H1 (cell line): ENCODE results near the gene APEX2. TPM values are rescaled to one million over a fixed set of nuclear protein-coding genes. Genes with fewer than 3 reads are reported as not detected.

Source experiments
- CTCF ChIA-PET: fragments of 300-600 bp; sonication (Branson Sonifier 250); formaldehyde crosslinking; loops from one replicate; lab custom pipeline; 2021; ENCODE audit not compliant: partially characterized antibody; lab: Charles Lee
- POLR2A ChIA-PET: fragments of 300-600 bp; sonication (Branson Sonifier 250); formaldehyde crosslinking; loops from one replicate; lab custom pipeline; 2021; ENCODE audit warnings: inconsistent platforms; ENCODE audit not compliant: partially characterized antibody; lab: Charles Lee
- DNase-seq, 2 experiments: peaks; one replicate each; pipeline versions ENCODE4 v3.0.0 to v3.0.0-alpha.2; 2010 to 2022; ENCODE audit warnings: low spot score in 2 of 2, low read depth in 1 of 2, mixed read lengths in 1 of 2
- FAIRE-seq: peaks from 2 replicates; lab custom pipeline; 2011; peaks lifted over from hg19 to GRCh38; lab: Jason Lieb, UNC
- H2AFZ ChIP-seq: 2 replicates; pipeline ENCODE4 v1.8.1; 2012; ENCODE audit warnings: low read length, inconsistent platforms
- H2AK5ac ChIP-seq: 2 replicates; pipeline ENCODE4 v1.6.1; 2013; ENCODE audit warnings: low read depth, low read length
- H2BK120ac ChIP-seq: replicated peaks from 2 replicates; pipeline ENCODE3; 2013; ENCODE audit warnings: low read depth, low read length, inconsistent platforms
- H2BK12ac ChIP-seq: 2 replicates; pipeline ENCODE4 v1.6.1; 2013; ENCODE audit warnings: low read depth, low read length
- H2BK15ac ChIP-seq: 2 replicates; pipeline ENCODE4 v1.6.1; 2013; ENCODE audit warnings: low read length
- H2BK20ac ChIP-seq: 2 replicates; pipeline ENCODE4 v1.6.1; 2013; ENCODE audit warnings: low read length
- H2BK5ac ChIP-seq: 2 replicates; pipeline ENCODE4 v1.6.1; 2013; ENCODE audit warnings: low read depth, low read length
- H3K14ac ChIP-seq: 2 replicates; pipeline ENCODE4 v1.6.1; 2013; ENCODE audit warnings: inconsistent platforms; ENCODE audit not compliant: insufficient read length
- H3K18ac ChIP-seq: 2 replicates; pipeline ENCODE4 v1.6.1; 2013; ENCODE audit warnings: low read length; ENCODE audit errors: extremely low read depth
- H3K23ac ChIP-seq: 2 replicates; pipeline ENCODE4 v1.6.1; 2013; ENCODE audit warnings: inconsistent platforms; ENCODE audit not compliant: insufficient read length
- H3K23me2 ChIP-seq: 2 replicates; pipeline ENCODE4 v1.6.1; 2013; ENCODE audit warnings: low read depth, low read length
- H3K27ac ChIP-seq: 2 replicates; pipeline ENCODE4 v1.6.1; 2011; ENCODE audit warnings: low read depth, low read length, inconsistent platforms
- H3K27me3 ChIP-seq, 4 experiments: replicated peaks in 1 of 4; 1 replicate in 1 of 4; 2 replicates in 3 of 4; pipeline versions ENCODE4 v1.6.1 to v1.8.1; 2011 to 2013; ENCODE audit warnings: low read length in 3 of 4, mild to moderate bottlenecking in 3 of 4, inconsistent platforms in 2 of 4, mixed read lengths in 2 of 4, moderate library complexity in 1 of 4; ENCODE audit not compliant: control insufficient read depth in 3 of 4, insufficient read depth in 3 of 4; ENCODE audit errors: extremely low read depth in 1 of 4
- H3K36me3 ChIP-seq, 4 experiments: 2 replicates each; pipeline versions ENCODE4 v1.6.1 to v1.8.1; 2011 to 2013; ENCODE audit warnings: mild to moderate bottlenecking in 4 of 4, low read length in 3 of 4, moderate library complexity in 2 of 4, control low read depth in 1 of 4, inconsistent platforms in 1 of 4; ENCODE audit not compliant: insufficient read depth in 4 of 4, control insufficient read depth in 2 of 4
- H3K4ac ChIP-seq: replicated peaks from 2 replicates; pipeline ENCODE3; 2013; ENCODE audit warnings: low read length, low read depth, mixed read lengths, inconsistent platforms; ENCODE audit not compliant: insufficient read length
- H3K4me1 ChIP-seq, 4 experiments: replicated peaks in 1 of 4; 1 replicate in 1 of 4; 2 replicates in 3 of 4; pipeline versions ENCODE4 v1.6.1 to v1.8.1; 2011 to 2013; ENCODE audit warnings: low read length in 3 of 4, inconsistent platforms in 2 of 4, mixed read lengths in 1 of 4; ENCODE audit not compliant: insufficient read depth in 4 of 4, control insufficient read depth in 3 of 4
- H3K4me2 ChIP-seq, 2 experiments: 2 replicates each; pipeline versions ENCODE4 v1.6.1 to v1.8.1; 2011 to 2013; ENCODE audit warnings: low read depth in 2 of 2, low read length in 2 of 2, control low read depth in 1 of 2, inconsistent platforms in 1 of 2, mild to moderate bottlenecking in 1 of 2; ENCODE audit not compliant: insufficient read depth in 1 of 2
- H3K4me3 ChIP-seq, 4 experiments: fragments of 200-600, 300-600 bp in 1 of 4; sonication (generic), shearing (Covaris generic), sonication (Bioruptor Twin) in 1 of 4; 2 replicates each; pipeline versions ENCODE4 v1.5.1 to v1.8.1; 2011 to 2016; ENCODE audit warnings: low read length in 4 of 4, low read depth in 3 of 4, control low read depth in 2 of 4, inconsistent platforms in 2 of 4, mild to moderate bottlenecking in 2 of 4, mixed read lengths in 1 of 4, moderate library complexity in 1 of 4; ENCODE audit not compliant: insufficient read depth in 2 of 4; ENCODE audit errors: extremely low read depth in 1 of 4
- H3K56ac ChIP-seq: replicated peaks from 2 replicates; pipeline ENCODE3; 2013; ENCODE audit warnings: low read depth, mild to moderate bottlenecking, mixed read lengths, low read length, inconsistent platforms; ENCODE audit not compliant: insufficient read length
- H3K79me1 ChIP-seq: 2 replicates; pipeline ENCODE4 v1.6.1; 2013; ENCODE audit warnings: low read depth, low read length, control low read depth
- H3K79me2 ChIP-seq, 2 experiments: 2 replicates each; pipeline versions ENCODE4 v1.6.1 to v1.8.1; 2012 to 2013; ENCODE audit warnings: low read length in 2 of 2, mild to moderate bottlenecking in 2 of 2, inconsistent platforms in 1 of 2; ENCODE audit not compliant: insufficient read depth in 2 of 2, control insufficient read depth in 1 of 2
- H3K9ac ChIP-seq, 4 experiments: replicated peaks in 1 of 4; 1 replicate in 1 of 4; 2 replicates in 3 of 4; pipeline versions ENCODE4 v1.6.1 to v1.8.1; 2011 to 2013; ENCODE audit warnings: low read depth in 3 of 4, low read length in 3 of 4, control low read depth in 2 of 4, mild to moderate bottlenecking in 2 of 4, moderate library complexity in 2 of 4, inconsistent platforms in 1 of 4; ENCODE audit errors: extremely low read depth in 1 of 4
- H3K9me3 ChIP-seq, 2 experiments: 2 replicates each; pipeline versions ENCODE4 v1.6.1 to v1.8.1; 2012 to 2013; ENCODE audit warnings: mild to moderate bottlenecking in 2 of 2, moderate library complexity in 2 of 2, control low read depth in 1 of 2, inconsistent platforms in 1 of 2, low read depth in 1 of 2, low read length in 1 of 2, mixed read lengths in 1 of 2; ENCODE audit not compliant: insufficient read depth in 2 of 2
- H4K20me1 ChIP-seq, 2 experiments: replicated peaks in 1 of 2; 2 replicates each; pipeline versions ENCODE3 to v1.8.1; 2011 to 2013; ENCODE audit warnings: inconsistent platforms in 2 of 2, low read length in 2 of 2, mild to moderate bottlenecking in 1 of 2; ENCODE audit not compliant: insufficient read depth in 2 of 2, control insufficient read depth in 1 of 2
- H4K5ac ChIP-seq: 2 replicates; pipeline ENCODE4 v1.6.1; 2013; ENCODE audit warnings: low read length, low read depth, mixed read lengths, inconsistent platforms; ENCODE audit not compliant: insufficient read length
- H4K8ac ChIP-seq: 2 replicates; pipeline ENCODE4 v1.8.0; 2013; ENCODE audit warnings: mild to moderate bottlenecking, moderate library complexity, low read length, inconsistent platforms; ENCODE audit not compliant: insufficient read depth; ENCODE audit errors: extremely low read depth
- H4K91ac ChIP-seq: replicated peaks from 2 replicates; pipeline ENCODE3; 2013; ENCODE audit warnings: low read length, mixed read lengths, inconsistent platforms; ENCODE audit not compliant: insufficient read length
- EP300 ChIP-seq, 2 experiments: IDR thresholded peaks; 1 replicate in 1 of 2; 2 replicates in 1 of 2; pipeline ENCODE4 v1.6.1; 2011 to 2012; ENCODE audit warnings: low read depth in 2 of 2, low read length in 2 of 2, mild to moderate bottlenecking in 2 of 2, borderline replicate concordance in 1 of 2, inconsistent platforms in 1 of 2, moderate library complexity in 1 of 2
- KDM1A ChIP-seq: fragments of 200-600, 300-600 bp; sonication (generic); IDR thresholded peaks from 2 replicates; pipeline ENCODE4 v1.7.1; 2016; ENCODE audit warnings: mild to moderate bottlenecking, low read length, borderline replicate concordance
- YY1 ChIP-seq: IDR thresholded peaks from 2 replicates; pipeline ENCODE4 v1.6.1; 2011; ENCODE audit warnings: low read depth, mild to moderate bottlenecking, low read length
- WGBS, 2 experiments: shearing (Covaris generic) in 1 of 2; methylation state at CpG; one replicate each; pipeline versions ENCODE4 v1.1.6 to v1.1.7; 2013 to 2015; ENCODE audit warnings: low lambda C conversion rate in 2 of 2, mixed read lengths in 2 of 2, inconsistent platforms in 1 of 2, low coverage in 1 of 2, missing lambda C conversion rate in 1 of 2; ENCODE audit not compliant: insufficient replicate concordance in 2 of 2, insufficient coverage in 1 of 2, insufficient read length in 1 of 2; ENCODE audit errors: extremely low coverage in 1 of 2, missing lambda C conversion rate in 1 of 2; 5-methylcytosine and 5-hydroxymethylcytosine counted together
- polyA plus RNA-seq, 7 experiments: library from polyadenylated mRNA; depleted of rRNA in 3 of 7; stranded (reverse) in 5 of 7; unstranded in 2 of 7; fragments of >200 nt in 5 of 7; fragments of 200-250 nt in 2 of 7; gene quantifications; 1 replicate in 5 of 7; 2 replicates in 1 of 7; 4 replicates in 1 of 7; pipeline versions ENCODE4 v1.2.1 to v1.2.3, GENCODE V29; 2011 to 2013; ENCODE audit warnings: missing spikeins in 2 of 7, mixed read lengths in 2 of 7
- total RNA-seq: library from RNA; stranded (reverse); fragmentation: NEBNext Ultra II Directional; extraction: Animal tissue kit (Norgen Biotek cat#: 25700); gene quantifications from 2 replicates; pipeline ENCODE4 v1.2.1, GENCODE V29; 2021
- TF ChIP-seq, protein P1 (sequence below): IDR thresholded peaks from 2 replicates; pipeline ENCODE4 v1.6.1; 2012; ENCODE audit warnings: inconsistent platforms

Gene APEX2
- total and polyA plus RNA-seq, 2 of the 8 experiments (the other 6 are each of a cell fraction or from before 2014, with no cell fraction given), result 18.9 to 36.4 TPM

DNA sequence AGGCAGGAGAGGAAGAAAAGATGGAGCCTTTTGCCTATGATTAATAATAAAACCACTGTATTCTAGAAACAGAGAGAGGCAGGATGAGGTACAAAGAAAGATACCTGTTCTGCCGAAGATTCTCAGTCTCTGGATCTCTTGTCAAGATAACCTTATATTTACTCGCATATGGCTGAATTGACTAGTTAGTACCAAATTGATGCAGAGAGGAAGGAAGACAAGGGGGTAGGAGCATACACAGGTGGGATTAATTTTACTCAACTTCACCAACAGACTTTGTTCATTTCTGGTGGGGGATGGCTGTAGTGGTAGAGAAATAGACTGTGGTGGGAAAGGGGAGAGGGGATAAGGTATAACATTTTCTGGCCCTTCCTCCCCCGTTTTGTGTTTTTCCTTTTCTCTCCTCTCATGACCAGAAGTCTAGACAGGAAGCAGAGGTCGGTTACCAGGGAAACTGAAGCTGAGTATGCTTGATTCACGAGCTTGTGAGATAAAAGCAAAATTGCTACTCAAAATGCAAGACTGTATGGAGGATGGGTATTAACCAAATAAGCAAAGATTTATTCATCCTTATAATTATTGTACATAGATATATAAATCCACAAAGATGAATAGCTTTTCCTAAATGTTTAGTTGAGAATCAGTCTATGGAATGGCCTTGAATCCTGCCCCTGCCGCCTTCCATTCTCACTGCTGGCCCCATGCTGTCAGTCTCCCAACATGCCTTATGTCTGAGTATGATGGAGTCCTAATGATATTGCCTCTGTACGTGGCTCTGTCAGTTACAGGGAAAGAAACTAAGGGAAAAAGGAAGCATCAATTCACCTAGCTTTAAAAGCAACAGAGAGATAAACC is 56.9 kb downstream of the APEX2 start:
- no peak overlapping the region for H2BK15ac ChIP-seq
- CTCF ChIA-PET, result interaction anchor here (1.0 kb wide), 1 partner anchor 504 kb away, joined by 3 read pairs; no protein-coding TSS in a partner anchor
- POLR2A ChIA-PET, result no interaction called here
- no peak overlapping the region for H4K5ac ChIP-seq
- H2BK120ac ChIP-seq, result no peak overlapping the region
- H3K36me3 ChIP-seq, result no peaks in the 10 kb centered on the region
- H3K79me1 ChIP-seq, result no peaks in the 10 kb centered on the region
- no peak overlapping the region for H3K4me3 ChIP-seq
- H3K9me3 ChIP-seq, result peaks cover 0 to 7% of the 10 kb centered on the region in 2 experiments; a peak in 2 of 4 replicates
- H3K4ac ChIP-seq, result no peak overlapping the region
- no peak overlapping the region for H3K23ac ChIP-seq
- TF ChIP-seq YY1 (no peak), EP300 (IDR thresholded peaks at IDR 0.05; ENCODE audit: borderline replicate concordance in 1 of 2, low read depth in 2 of 2, low read length in 2 of 2) (no peak), KDM1A (no peak)
- TF ChIP-seq, protein P1, sequence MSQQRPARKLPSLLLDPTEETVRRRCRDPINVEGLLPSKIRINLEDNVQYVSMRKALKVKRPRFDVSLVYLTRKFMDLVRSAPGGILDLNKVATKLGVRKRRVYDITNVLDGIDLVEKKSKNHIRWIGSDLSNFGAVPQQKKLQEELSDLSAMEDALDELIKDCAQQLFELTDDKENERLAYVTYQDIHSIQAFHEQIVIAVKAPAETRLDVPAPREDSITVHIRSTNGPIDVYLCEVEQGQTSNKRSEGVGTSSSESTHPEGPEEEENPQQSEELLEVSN, result no peak
- TF ChIP-seq, all 59 proteins: peak for 0
- H3K18ac ChIP-seq, result no peak overlapping the region
- no peak for DNase-seq
- H3K4me2 ChIP-seq, result no peak overlapping the region
- H4K8ac ChIP-seq, result no peak overlapping the region
- H3K4me1 ChIP-seq, result no peaks in the 10 kb centered on the region
- no peak overlapping the region for H2BK12ac ChIP-seq
- H4K91ac ChIP-seq, result no peak overlapping the region
- no peak overlapping the region for H3K56ac ChIP-seq
- H3K27ac ChIP-seq, result no peak overlapping the region
- H4K20me1 ChIP-seq, result no peaks in the 10 kb centered on the region
- 59% methylated on average over 5 of the region's 7 CpGs; no CpG with 5 or more reads in 1 of the 2 experiments for WGBS, 2 experiments
- no peaks in the 10 kb centered on the region for H3K27me3 ChIP-seq
- no peak overlapping the region for H2BK20ac ChIP-seq
- H3K79me2 ChIP-seq, result no peaks in the 10 kb centered on the region
- H3K14ac ChIP-seq, result no peak overlapping the region
- no peaks in the 10 kb centered on the region for H3K23me2 ChIP-seq
- no peak overlapping the region for H3K9ac ChIP-seq
- FAIRE-seq, result no peak
- H2AK5ac ChIP-seq, result no peak overlapping the region
- no peak overlapping the region for H2BK5ac ChIP-seq
- H2AFZ ChIP-seq, result no peak overlapping the region
